A673 (cell line): ENCODE results near the gene DLGAP1. TPM values are rescaled to one million over a fixed set of nuclear protein-coding genes. Genes with fewer than 3 reads are reported as not detected.

Experiments
- BruUV-seq: library from RNA; stranded (reverse); fragments of 400-500 nt; replicated peaks from 2 replicates; lab custom pipeline; 2021; lab: Mats Ljungman, UMichigan
- CTCF ChIA-PET: fragments of 300-600 bp; sonication (Branson Sonifier 250); formaldehyde crosslinking; loops from one replicate; lab custom pipeline; 2022; ENCODE audit warnings: antibody characterized with exemption; lab: Charles Lee
- POLR2A ChIA-PET: fragments of 300-600 bp; sonication (Branson Sonifier 250); formaldehyde crosslinking; loops from one replicate; lab custom pipeline; 2022; ENCODE audit warnings: antibody characterized with exemption; ENCODE audit not compliant: low non-redundant PET; lab: Charles Lee
- DNase-seq: peaks from one replicate; pipeline ENCODE4 v3.0.0-alpha.2; 2015; ENCODE audit warnings: low spot score
- H3K27ac ChIP-seq: fragments of 200-600 bp; sonication (generic); 2 replicates; pipeline ENCODE4 v1.5.1; 2016; ENCODE audit warnings: mixed run types, low read depth, mild to moderate bottlenecking, mixed read lengths, antibody characterized with exemption, low read length; ENCODE audit not compliant: poor library complexity, severe bottlenecking
- H3K27me3 ChIP-seq: fragments of 200-600 bp; sonication (generic); replicated peaks from 2 replicates; pipeline ENCODE4 v1.6.1; 2017; ENCODE audit warnings: mixed run types, low read depth, mild to moderate bottlenecking, mixed read lengths, antibody characterized with exemption, low read length; ENCODE audit not compliant: insufficient read depth, poor library complexity
- H3K36me3 ChIP-seq: fragments of 200-600 bp; sonication (generic); 2 replicates; pipeline ENCODE4 v1.6.1; 2016; ENCODE audit warnings: mixed run types, mild to moderate bottlenecking, mixed read lengths, antibody characterized with exemption, low read length; ENCODE audit not compliant: insufficient read depth, poor library complexity, severe bottlenecking
- H3K4me1 ChIP-seq: fragments of 200-600 bp; sonication (generic); 2 replicates; pipeline ENCODE4 v1.6.1; 2017; ENCODE audit warnings: mixed run types, mild to moderate bottlenecking, mixed read lengths, antibody characterized with exemption, low read length; ENCODE audit not compliant: insufficient read depth, poor library complexity, severe bottlenecking
- H3K4me3 ChIP-seq: fragments of 200-600 bp; sonication (generic); 2 replicates; pipeline ENCODE4 v1.5.1; 2016; ENCODE audit warnings: low read depth, mixed run types, mild to moderate bottlenecking, mixed read lengths, low read length; ENCODE audit not compliant: poor library complexity, severe bottlenecking
- H3K9me3 ChIP-seq: fragments of 200-600 bp; sonication (generic); 2 replicates; pipeline ENCODE4 v1.6.1; 2016; ENCODE audit warnings: mixed run types, low read depth, mild to moderate bottlenecking, mixed read lengths, antibody characterized with exemption, low read length; ENCODE audit not compliant: poor library complexity, severe bottlenecking
- CTCF ChIP-seq: fragments of 300-800, 200-600 bp; sonication (generic); conservative IDR thresholded peaks from 2 replicates; pipeline ENCODE4 v1.5.1; 2017; ENCODE audit warnings: low read depth, mild to moderate bottlenecking, antibody characterized with exemption, low read length, moderate library complexity, mixed read lengths
- EZH2 ChIP-seq: fragments of 200-600 bp; sonication (generic); IDR thresholded peaks from 2 replicates; pipeline ENCODE4 v1.6.1; 2017; ENCODE audit warnings: borderline replicate concordance, low read depth, mild to moderate bottlenecking, mixed read lengths, antibody characterized with exemption, low read length; ENCODE audit not compliant: poor library complexity, severe bottlenecking
- intact Hi-C: fragments of 100-400 bp; cut with micrococcal nuclease; formaldehyde crosslinking; loops from one replicate; pipeline ENCODE4 v1.10.0; 2022; ENCODE audit not compliant: unreplicated experiment
- total RNA-seq: library from RNA; stranded (reverse); gene quantifications from 2 replicates; pipeline ENCODE4 v1.2.3, GENCODE V29; 2021

Gene DLGAP1
- total RNA-seq, 1 experiment from 2014 or later: 135 TPM

- Histone ChIP-seq H3K4me1 (no peaks in the 10 kb centered on the region), H3K4me3 (no peak overlapping the region), H3K36me3 (no peaks in the 10 kb centered on the region), H3K27ac (no peak overlapping the region), H3K9me3 (no peaks in the 10 kb centered on the region), H3K27me3 (no peaks in the 10 kb centered on the region)
- ChIA-PET CTCF (interaction anchor here (0.6 kb wide), 1 partner anchor 786 kb away, joined by 5 read pairs; no protein-coding TSS in a partner anchor), POLR2A (no interaction called here)
- DNase-seq: no peak
- no peak for TF ChIP-seq EZH2
- TF ChIP-seq CTCF: no peak
- BruUV-seq: no TSS peak
- intact Hi-C loops: no loop called here
These were observed 535.6 kb downstream of the DLGAP1 start for GRCh38 chr18:3919396-3920061.

DNA sequence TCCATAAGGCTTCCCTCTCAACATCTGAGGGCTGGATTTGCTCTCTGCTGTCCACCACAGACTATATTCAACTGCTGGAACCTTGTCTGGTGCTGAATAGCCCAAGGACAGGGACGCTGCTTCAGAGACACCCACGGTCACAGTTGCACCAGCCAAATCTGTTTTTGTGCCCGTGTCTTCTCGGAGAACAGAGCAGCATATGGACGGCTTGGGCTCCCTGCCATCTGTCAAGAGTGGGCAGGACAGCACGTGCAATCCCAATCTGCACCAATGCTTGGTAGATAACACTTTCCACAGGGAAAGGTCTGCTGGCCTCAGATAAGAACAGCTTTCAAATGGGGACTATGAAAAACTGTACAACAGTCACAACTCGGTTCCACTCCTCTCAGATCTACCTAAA, 539.0 kb downstream of the DLGAP1 start:
- intact Hi-C loops: no loop called here
- H3K27me3 ChIP-seq: no peaks in the 10 kb centered on the region
- DNase-seq: no peak
- ChIA-PET CTCF (no interaction called here), POLR2A (no interaction called here)
- H3K4me3 ChIP-seq: no peak overlapping the region
- H3K4me1 ChIP-seq: peaks cover 5% of the 10 kb centered on the region
- no peaks in the 10 kb centered on the region for H3K36me3 ChIP-seq
- no peak for TF ChIP-seq EZH2
- no peak for TF ChIP-seq CTCF
- no TSS peak for BruUV-seq
- no peaks in the 10 kb centered on the region for H3K9me3 ChIP-seq
- H3K27ac ChIP-seq: no peak overlapping the region

DNA sequence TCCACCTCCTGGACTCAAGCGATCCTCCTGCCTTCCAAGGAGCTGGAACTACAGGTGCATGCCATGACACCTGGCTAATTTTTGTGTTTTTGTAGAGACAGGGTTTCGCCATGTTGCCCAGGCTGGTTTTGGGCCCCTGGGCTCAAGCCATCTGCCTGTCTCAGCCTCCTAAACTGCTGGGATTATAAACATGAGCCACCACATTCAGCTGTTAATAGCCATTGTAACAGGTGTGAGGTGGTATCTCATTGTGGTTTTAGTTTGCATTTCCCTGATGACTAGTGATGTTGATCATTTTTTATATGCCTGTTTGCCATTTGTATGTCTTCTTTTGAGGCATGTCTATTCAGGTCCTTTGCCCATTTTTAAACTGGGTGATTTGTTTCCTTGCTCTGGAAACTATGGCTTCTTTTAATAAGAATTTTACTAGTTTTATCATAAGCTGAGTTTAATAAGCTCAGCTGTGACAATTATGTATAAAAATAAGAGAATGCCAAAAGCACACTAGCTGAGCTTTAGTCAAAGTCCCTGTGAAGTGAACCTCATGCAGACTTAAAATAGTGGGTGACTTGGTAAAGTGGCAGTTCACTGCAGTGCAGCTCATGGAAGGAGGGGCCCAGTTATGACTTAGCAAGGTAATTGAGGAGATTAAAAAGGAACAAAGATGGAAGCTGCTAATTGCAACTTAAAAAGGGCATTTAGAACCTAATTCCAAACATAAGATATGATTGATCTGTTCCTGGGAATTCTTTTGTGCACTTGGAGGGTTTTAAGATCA, 540.1 kb downstream of the DLGAP1 start:
- BruUV-seq: no TSS peak
- no peaks in the 10 kb centered on the region for H3K27me3 ChIP-seq
- intact Hi-C loops: no loop called here

More for the DNA sequence above, 540.1 kb downstream of the DLGAP1 start:
- Histone ChIP-seq H3K4me3 (no peak overlapping the region), H3K27ac (no peak overlapping the region), H3K4me1 (peaks cover 5% of the 10 kb centered on the region), H3K36me3 (no peaks in the 10 kb centered on the region), H3K9me3 (no peaks in the 10 kb centered on the region)
- no peak for DNase-seq
- POLR2A ChIA-PET: no interaction called here
- CTCF ChIA-PET: no interaction called here
- TF ChIP-seq CTCF: no peak
- TF ChIP-seq EZH2: no peak
